D341Med (cell line): ENCODE measurements around the gene SUSD5.
"Not testable (repeated sequence)": the region's sequence is repeated elsewhere in the genome, so short reads cannot be mapped to it uniquely, and the experiment has no call there.

ENCODE experiments used
- DNase-seq: peaks from one replicate; pipeline ENCODE4 v3.0.0; 2012; ENCODE audit warnings: low spot score

SUSD5 gene

GRCh38 chr3:33115024-33115768, 103.4 kb downstream of the SUSD5 start:
- no peak for DNase-seq

DNA sequence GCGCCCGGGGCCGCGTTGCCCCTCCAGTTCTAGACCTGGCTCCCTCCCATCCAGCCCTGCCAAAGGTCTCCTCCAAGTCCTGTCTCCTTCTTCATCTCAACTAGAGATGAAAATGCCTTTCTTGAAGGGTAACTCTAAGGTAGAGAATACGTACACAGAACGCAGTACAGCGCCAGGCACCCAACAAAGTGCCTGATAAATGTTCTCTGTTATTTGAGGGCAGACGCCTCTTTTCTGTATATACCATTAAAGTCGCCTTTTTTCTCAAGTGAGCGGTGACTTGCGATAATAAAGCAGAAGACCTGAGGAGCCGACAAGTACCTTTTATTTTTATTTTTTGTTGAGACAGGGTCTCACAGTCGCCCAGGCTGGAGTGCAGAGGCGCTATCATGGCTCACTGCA, 104.0 kb downstream of the SUSD5 start:
- DNase-seq: no peak

GRCh38 chr3:33113772-33114621, 104.6 kb downstream of the SUSD5 start, which contains the start of gene CRTAP:
TSS of gene CRTAP (plus strand) at chr3:33114014. CDS start at chr3:33114078, 64 bp downstream.
- DNase-seq: peak; percentile 94

GRCh38 chr3:33111581-33111980, 107.0 kb downstream of the SUSD5 start:
- no peak for DNase-seq

DNA sequence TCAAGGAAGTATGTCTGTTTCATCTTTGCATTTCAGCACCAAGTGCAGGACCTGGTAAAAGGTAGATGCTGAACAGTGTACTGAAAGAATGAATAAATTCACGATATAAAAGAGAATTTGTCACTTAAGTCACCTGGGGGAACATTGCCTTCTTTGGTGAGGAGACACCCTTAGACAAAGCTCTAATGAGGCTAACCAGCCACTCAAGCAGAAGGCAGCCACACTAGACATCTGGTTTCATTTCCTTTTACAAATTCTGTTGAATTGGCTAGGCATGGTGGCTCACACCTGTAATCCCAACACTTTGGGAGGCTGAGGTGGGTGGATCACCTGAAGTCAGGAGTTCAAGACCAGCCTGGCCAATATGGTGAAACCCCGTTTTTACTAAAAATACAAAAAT, 111.8 kb downstream of the SUSD5 start:
- not testable (repeated sequence) for DNase-seq

DNA sequence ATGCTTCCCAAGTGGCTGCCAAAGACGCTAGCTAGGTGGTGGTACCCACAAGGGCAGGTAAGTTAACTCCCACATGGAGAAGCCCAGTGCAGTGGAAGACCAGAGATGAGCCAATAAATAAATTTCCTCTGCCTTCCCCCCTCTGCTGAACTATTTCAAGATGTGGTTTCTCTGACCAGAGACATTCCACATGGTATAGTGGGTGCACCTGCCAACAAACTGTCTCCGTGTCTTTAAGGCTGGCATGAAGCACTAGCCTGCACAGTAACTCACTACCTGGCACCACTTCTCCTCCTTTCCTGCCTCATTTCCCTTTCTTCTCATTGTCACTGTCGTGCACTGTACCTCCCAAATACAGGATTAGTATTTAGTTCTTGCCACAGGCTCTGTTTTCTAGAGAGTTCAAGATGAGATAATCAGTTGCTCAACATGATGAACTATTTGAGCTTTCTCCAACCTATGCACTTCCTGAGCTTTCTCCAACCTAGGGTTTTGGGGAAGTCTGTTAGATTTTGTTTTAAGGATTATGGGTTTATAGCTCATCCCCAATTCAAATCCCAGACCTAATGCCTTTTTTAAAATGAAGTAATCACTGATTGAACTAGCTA, 113.2 kb downstream of the SUSD5 start:
- no peak for DNase-seq

- no peak for DNase-seq
These were observed 113.8 kb downstream of the SUSD5 start for GRCh38 chr3:33104803-33105202.

DNA sequence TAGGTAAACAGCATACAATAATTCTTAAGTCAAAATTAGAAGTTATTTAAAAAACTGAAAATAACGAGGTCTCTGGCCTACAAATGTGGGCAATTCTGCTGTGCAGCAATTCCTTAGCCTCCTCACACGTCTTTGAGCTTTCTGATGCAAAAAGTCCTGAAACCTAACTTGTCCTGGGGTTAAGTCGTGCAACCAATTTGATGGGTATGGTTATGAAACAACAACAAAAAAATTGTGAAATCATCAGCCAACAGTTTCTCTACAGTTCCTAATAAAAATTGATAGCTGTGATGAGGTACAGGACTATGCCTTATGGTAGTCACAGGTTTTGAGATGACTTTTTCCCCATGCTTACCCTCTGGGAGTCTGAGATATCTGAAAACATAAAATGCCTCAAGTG, 115.1 kb downstream of the SUSD5 start:
- DNase-seq: no peak

DNA sequence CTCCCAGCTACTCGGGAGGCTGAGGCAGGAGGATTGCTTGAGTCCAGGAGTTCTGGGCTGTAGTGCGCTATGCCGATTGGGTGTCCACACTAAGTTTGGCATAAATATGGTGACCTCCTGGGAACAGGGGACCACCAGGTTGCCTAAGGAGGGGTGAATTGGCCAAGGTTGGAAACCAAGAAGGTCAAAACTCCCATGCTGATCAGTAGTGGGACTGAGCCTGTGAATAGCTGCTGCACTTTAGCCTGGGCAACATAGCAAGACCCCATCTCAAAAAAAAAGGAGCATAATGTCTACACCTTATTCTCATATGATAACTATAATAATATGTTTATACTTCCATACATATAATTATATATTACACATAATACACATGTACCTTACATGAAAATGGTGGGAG, 115.6 kb downstream of the SUSD5 start:
- no peak for DNase-seq

- DNase-seq: no peak
These were observed 118.4 kb downstream of the SUSD5 start for GRCh38 chr3:33100229-33100628.
